H1 (cell line): ENCODE measurements around the gene OR5AC2. TPM values are rescaled to one million over a fixed set of nuclear protein-coding genes. Genes with fewer than 3 reads are reported as not detected.

Experiments
- CTCF ChIA-PET: fragments of 300-600 bp; sonication (Branson Sonifier 250); formaldehyde crosslinking; loops from one replicate; lab custom pipeline; 2021; ENCODE audit not compliant: partially characterized antibody; lab: Charles Lee
- POLR2A ChIA-PET: fragments of 300-600 bp; sonication (Branson Sonifier 250); formaldehyde crosslinking; loops from one replicate; lab custom pipeline; 2021; ENCODE audit warnings: inconsistent platforms; ENCODE audit not compliant: partially characterized antibody; lab: Charles Lee
- DNase-seq, 2 experiments: peaks; one replicate each; pipeline versions ENCODE4 v3.0.0 to v3.0.0-alpha.2; 2010 to 2022; ENCODE audit warnings: low spot score in 2 of 2, low read depth in 1 of 2, mixed read lengths in 1 of 2
- FAIRE-seq: peaks from 2 replicates; lab custom pipeline; 2011; peaks lifted over from hg19 to GRCh38; lab: Jason Lieb, UNC
- H2AFZ ChIP-seq: 2 replicates; pipeline ENCODE4 v1.8.1; 2012; ENCODE audit warnings: low read length, inconsistent platforms
- H2AK5ac ChIP-seq: 2 replicates; pipeline ENCODE4 v1.6.1; 2013; ENCODE audit warnings: low read depth, low read length
- H2BK120ac ChIP-seq: replicated peaks from 2 replicates; pipeline ENCODE3; 2013; ENCODE audit warnings: low read depth, low read length, inconsistent platforms
- H2BK12ac ChIP-seq: 2 replicates; pipeline ENCODE4 v1.6.1; 2013; ENCODE audit warnings: low read depth, low read length
- H2BK15ac ChIP-seq: 2 replicates; pipeline ENCODE4 v1.6.1; 2013; ENCODE audit warnings: low read length
- H2BK20ac ChIP-seq: 2 replicates; pipeline ENCODE4 v1.6.1; 2013; ENCODE audit warnings: low read length
- H2BK5ac ChIP-seq: 2 replicates; pipeline ENCODE4 v1.6.1; 2013; ENCODE audit warnings: low read depth, low read length
- H3K14ac ChIP-seq: 2 replicates; pipeline ENCODE4 v1.6.1; 2013; ENCODE audit warnings: inconsistent platforms; ENCODE audit not compliant: insufficient read length
- H3K18ac ChIP-seq: 2 replicates; pipeline ENCODE4 v1.6.1; 2013; ENCODE audit warnings: low read length; ENCODE audit errors: extremely low read depth
- H3K23ac ChIP-seq: 2 replicates; pipeline ENCODE4 v1.6.1; 2013; ENCODE audit warnings: inconsistent platforms; ENCODE audit not compliant: insufficient read length
- H3K23me2 ChIP-seq: 2 replicates; pipeline ENCODE4 v1.6.1; 2013; ENCODE audit warnings: low read depth, low read length
- H3K27ac ChIP-seq: 2 replicates; pipeline ENCODE4 v1.6.1; 2011; ENCODE audit warnings: low read depth, low read length, inconsistent platforms
- H3K27me3 ChIP-seq, 4 experiments: replicated peaks in 1 of 4; 1 replicate in 1 of 4; 2 replicates in 3 of 4; pipeline versions ENCODE4 v1.6.1 to v1.8.1; 2011 to 2013; ENCODE audit warnings: low read length in 3 of 4, mild to moderate bottlenecking in 3 of 4, inconsistent platforms in 2 of 4, mixed read lengths in 2 of 4, moderate library complexity in 1 of 4; ENCODE audit not compliant: control insufficient read depth in 3 of 4, insufficient read depth in 3 of 4; ENCODE audit errors: extremely low read depth in 1 of 4
- H3K36me3 ChIP-seq, 4 experiments: 2 replicates each; pipeline versions ENCODE4 v1.6.1 to v1.8.1; 2011 to 2013; ENCODE audit warnings: mild to moderate bottlenecking in 4 of 4, low read length in 3 of 4, moderate library complexity in 2 of 4, control low read depth in 1 of 4, inconsistent platforms in 1 of 4; ENCODE audit not compliant: insufficient read depth in 4 of 4, control insufficient read depth in 2 of 4
- H3K4ac ChIP-seq: replicated peaks from 2 replicates; pipeline ENCODE3; 2013; ENCODE audit warnings: low read length, low read depth, mixed read lengths, inconsistent platforms; ENCODE audit not compliant: insufficient read length
- H3K4me1 ChIP-seq, 4 experiments: replicated peaks in 1 of 4; 1 replicate in 1 of 4; 2 replicates in 3 of 4; pipeline versions ENCODE4 v1.6.1 to v1.8.1; 2011 to 2013; ENCODE audit warnings: low read length in 3 of 4, inconsistent platforms in 2 of 4, mixed read lengths in 1 of 4; ENCODE audit not compliant: insufficient read depth in 4 of 4, control insufficient read depth in 3 of 4
- H3K4me2 ChIP-seq, 2 experiments: 2 replicates each; pipeline versions ENCODE4 v1.6.1 to v1.8.1; 2011 to 2013; ENCODE audit warnings: low read depth in 2 of 2, low read length in 2 of 2, control low read depth in 1 of 2, inconsistent platforms in 1 of 2, mild to moderate bottlenecking in 1 of 2; ENCODE audit not compliant: insufficient read depth in 1 of 2
- H3K4me3 ChIP-seq, 4 experiments: fragments of 200-600, 300-600 bp in 1 of 4; sonication (generic), shearing (Covaris generic), sonication (Bioruptor Twin) in 1 of 4; 2 replicates each; pipeline versions ENCODE4 v1.5.1 to v1.8.1; 2011 to 2016; ENCODE audit warnings: low read length in 4 of 4, low read depth in 3 of 4, control low read depth in 2 of 4, inconsistent platforms in 2 of 4, mild to moderate bottlenecking in 2 of 4, mixed read lengths in 1 of 4, moderate library complexity in 1 of 4; ENCODE audit not compliant: insufficient read depth in 2 of 4; ENCODE audit errors: extremely low read depth in 1 of 4
- H3K56ac ChIP-seq: replicated peaks from 2 replicates; pipeline ENCODE3; 2013; ENCODE audit warnings: low read depth, mild to moderate bottlenecking, mixed read lengths, low read length, inconsistent platforms; ENCODE audit not compliant: insufficient read length
- H3K79me1 ChIP-seq: 2 replicates; pipeline ENCODE4 v1.6.1; 2013; ENCODE audit warnings: low read depth, low read length, control low read depth
- H3K79me2 ChIP-seq, 2 experiments: 2 replicates each; pipeline versions ENCODE4 v1.6.1 to v1.8.1; 2012 to 2013; ENCODE audit warnings: low read length in 2 of 2, mild to moderate bottlenecking in 2 of 2, inconsistent platforms in 1 of 2; ENCODE audit not compliant: insufficient read depth in 2 of 2, control insufficient read depth in 1 of 2
- H3K9ac ChIP-seq, 4 experiments: replicated peaks in 1 of 4; 1 replicate in 1 of 4; 2 replicates in 3 of 4; pipeline versions ENCODE4 v1.6.1 to v1.8.1; 2011 to 2013; ENCODE audit warnings: low read depth in 3 of 4, low read length in 3 of 4, control low read depth in 2 of 4, mild to moderate bottlenecking in 2 of 4, moderate library complexity in 2 of 4, inconsistent platforms in 1 of 4; ENCODE audit errors: extremely low read depth in 1 of 4
- H3K9me3 ChIP-seq, 2 experiments: 2 replicates each; pipeline versions ENCODE4 v1.6.1 to v1.8.1; 2012 to 2013; ENCODE audit warnings: mild to moderate bottlenecking in 2 of 2, moderate library complexity in 2 of 2, control low read depth in 1 of 2, inconsistent platforms in 1 of 2, low read depth in 1 of 2, low read length in 1 of 2, mixed read lengths in 1 of 2; ENCODE audit not compliant: insufficient read depth in 2 of 2
- H4K20me1 ChIP-seq, 2 experiments: replicated peaks in 1 of 2; 2 replicates each; pipeline versions ENCODE3 to v1.8.1; 2011 to 2013; ENCODE audit warnings: inconsistent platforms in 2 of 2, low read length in 2 of 2, mild to moderate bottlenecking in 1 of 2; ENCODE audit not compliant: insufficient read depth in 2 of 2, control insufficient read depth in 1 of 2
- H4K5ac ChIP-seq: 2 replicates; pipeline ENCODE4 v1.6.1; 2013; ENCODE audit warnings: low read length, low read depth, mixed read lengths, inconsistent platforms; ENCODE audit not compliant: insufficient read length
- H4K8ac ChIP-seq: 2 replicates; pipeline ENCODE4 v1.8.0; 2013; ENCODE audit warnings: mild to moderate bottlenecking, moderate library complexity, low read length, inconsistent platforms; ENCODE audit not compliant: insufficient read depth; ENCODE audit errors: extremely low read depth
- H4K91ac ChIP-seq: replicated peaks from 2 replicates; pipeline ENCODE3; 2013; ENCODE audit warnings: low read length, mixed read lengths, inconsistent platforms; ENCODE audit not compliant: insufficient read length
- ATF3 ChIP-seq: IDR thresholded peaks from 2 replicates; pipeline ENCODE4 v1.6.1; 2011; ENCODE audit warnings: low read depth, mild to moderate bottlenecking, low read length; ENCODE audit not compliant: insufficient read depth
- CBX5 ChIP-seq: fragments of 300-800, 300-1000 bp; sonication (generic); IDR thresholded peaks from 2 replicates; pipeline ENCODE4 v1.7.1; 2016; ENCODE audit warnings: antibody characterized with exemption, low read length, low read depth
- CHD2 ChIP-seq: IDR thresholded peaks from 2 replicates; pipeline ENCODE4 v1.6.1; 2012; ENCODE audit warnings: low read length, improper control_type of control experiment
- EP300 ChIP-seq, 2 experiments: IDR thresholded peaks; 1 replicate in 1 of 2; 2 replicates in 1 of 2; pipeline ENCODE4 v1.6.1; 2011 to 2012; ENCODE audit warnings: low read depth in 2 of 2, low read length in 2 of 2, mild to moderate bottlenecking in 2 of 2, borderline replicate concordance in 1 of 2, inconsistent platforms in 1 of 2, moderate library complexity in 1 of 2
- JUND ChIP-seq: IDR thresholded peaks from 2 replicates; pipeline ENCODE4 v1.6.1; 2011; ENCODE audit warnings: mild to moderate bottlenecking, improper control_type of control experiment, low read length
- KDM4A ChIP-seq: IDR thresholded peaks from one replicate; pipeline ENCODE4 v1.7.1; 2012; ENCODE audit warnings: low read depth, mild to moderate bottlenecking, moderate library complexity, low read length, inconsistent platforms; ENCODE audit not compliant: severe bottlenecking
- POLR2A ChIP-seq, 2 experiments: IDR thresholded peaks; 1 replicate in 1 of 2; 2 replicates in 1 of 2; pipeline ENCODE4 v1.6.1; 2011; ENCODE audit warnings: low read depth in 2 of 2, low read length in 2 of 2, mild to moderate bottlenecking in 2 of 2; ENCODE audit errors: control extremely low read depth in 1 of 2
- SIRT6 ChIP-seq: IDR thresholded peaks from one replicate; pipeline ENCODE4 v1.7.1; 2012; ENCODE audit warnings: low read length, inconsistent platforms
- TAF1 ChIP-seq: IDR thresholded peaks from 2 replicates; pipeline ENCODE4 v1.6.1; 2011; ENCODE audit warnings: mild to moderate bottlenecking, low read depth, low read length
- USF2 ChIP-seq: IDR thresholded peaks from 2 replicates; pipeline ENCODE4 v1.6.1; 2011; ENCODE audit warnings: low read length, improper control_type of control experiment
- ZNF274 ChIP-seq: IDR thresholded peaks from 2 replicates; pipeline ENCODE4 v1.7.0; 2012; ENCODE audit warnings: low read length, borderline replicate concordance; ENCODE audit errors: extremely low read depth
- polyA plus RNA-seq, 7 experiments: library from polyadenylated mRNA; depleted of rRNA in 3 of 7; stranded (reverse) in 5 of 7; unstranded in 2 of 7; fragments of >200 nt in 5 of 7; fragments of 200-250 nt in 2 of 7; gene quantifications; 1 replicate in 5 of 7; 2 replicates in 1 of 7; 4 replicates in 1 of 7; pipeline versions ENCODE4 v1.2.1 to v1.2.3, GENCODE V29; 2011 to 2013; ENCODE audit warnings: missing spikeins in 2 of 7, mixed read lengths in 2 of 7
- total RNA-seq: library from RNA; stranded (reverse); fragmentation: NEBNext Ultra II Directional; extraction: Animal tissue kit (Norgen Biotek cat#: 25700); gene quantifications from 2 replicates; pipeline ENCODE4 v1.2.1, GENCODE V29; 2021

The OR5AC2 gene
- total and polyA plus RNA-seq, 2 of the 8 experiments (the other 6 are each of a cell fraction or from before 2014, with no cell fraction given) = not detected

GRCh38 chr3:98056035-98056434 lies 30.9 kb upstream of the OR5AC2 start:
- Histone ChIP-seq H3K23ac (no peak overlapping the region), H3K27me3 (no peaks in the 10 kb centered on the region), H2AFZ (no peak overlapping the region), H2BK15ac (no peak overlapping the region), H2BK20ac (no peak overlapping the region), H2BK5ac (no peak overlapping the region), H3K4me1 (no peaks in the 10 kb centered on the region), H3K23me2 (no peaks in the 10 kb centered on the region), H3K36me3 (no peaks in the 10 kb centered on the region), H3K14ac (no peak overlapping the region), H3K27ac (no peak overlapping the region), H2AK5ac (no peak overlapping the region), H4K5ac (no peak overlapping the region), H4K91ac (no peak overlapping the region), H3K56ac (no peak overlapping the region), H3K79me2 (no peaks in the 10 kb centered on the region), H4K8ac (no peak overlapping the region), H3K9ac (no peak overlapping the region; a peak in 1 of 7 replicates), H3K4ac (no peak overlapping the region), H2BK12ac (no peak overlapping the region), H3K4me2 (no peak overlapping the region), H4K20me1 (no peaks in the 10 kb centered on the region), H3K18ac (no peak overlapping the region), H2BK120ac (no peak overlapping the region), H3K9me3 (no peaks in the 10 kb centered on the region), H3K79me1 (no peaks in the 10 kb centered on the region), H3K4me3 (no peak overlapping the region)
- no peak for DNase-seq
- FAIRE-seq = no peak
- ChIA-PET CTCF (interaction anchor here (1.2 to 4.3 kb wide), 6 partner anchors 8 to 273 kb away, joined by 3 to 24 read pairs (median 8); no protein-coding TSS in a partner anchor), POLR2A (no interaction called here)
- TF ChIP-seq ATF3 (no peak), CBX5 (no peak), USF2 (no peak), EP300 (IDR thresholded peaks at IDR 0.05; ENCODE audit: borderline replicate concordance in 1 of 2, low read depth in 2 of 2, low read length in 2 of 2) (no peak), KDM4A (no peak), JUND (no peak), POLR2A (IDR thresholded peaks at IDR 0.05; ENCODE audit: control extremely low read depth in 1 of 2, low read depth in 2 of 2, low read length in 2 of 2) (no peak), TAF1 (no peak), ZNF274 (no peak), SIRT6 (no peak), CHD2 (no peak)
